Liver (tissue), 9 donors: ENCODE results near the gene ACTC1. TPM values are rescaled to one million over a fixed set of nuclear protein-coding genes. Genes with fewer than 3 reads are reported as not detected.

Experiments
- DNase-seq: peaks from one replicate; pipeline ENCODE4 v3.0.0-alpha.2; 2017; ENCODE audit warnings: low spot score
- H3K27ac ChIP-seq, 2 donors: one replicate each; pipeline ENCODE4 v1.7.0; 2013; ENCODE audit warnings: inconsistent platforms in 2 of 2, low read length in 2 of 2, control low read depth in 1 of 2, low read depth in 1 of 2, mild to moderate bottlenecking in 1 of 2
- H3K27me3 ChIP-seq, 4 donors: one replicate each; pipeline versions ENCODE4 v1.6.1 to v1.7.0; 2013; ENCODE audit warnings: low read length in 3 of 4, inconsistent platforms in 1 of 4, mild to moderate bottlenecking in 1 of 4, moderate library complexity in 1 of 4; ENCODE audit not compliant: control insufficient read depth in 4 of 4, insufficient read depth in 4 of 4
- H3K36me3 ChIP-seq, 4 donors: one replicate each; pipeline versions ENCODE4 v1.6.1 to v1.7.0; 2013; ENCODE audit warnings: low read length in 3 of 4, mild to moderate bottlenecking in 3 of 4, low read depth in 1 of 4, moderate library complexity in 1 of 4; ENCODE audit not compliant: control insufficient read depth in 4 of 4, insufficient read depth in 3 of 4
- H3K4me1 ChIP-seq, 4 donors: one replicate each; pipeline versions ENCODE4 v1.6.1 to v1.7.0; 2013; ENCODE audit warnings: low read length in 3 of 4, mild to moderate bottlenecking in 3 of 4, moderate library complexity in 1 of 4; ENCODE audit not compliant: control insufficient read depth in 4 of 4, insufficient read depth in 4 of 4
- H3K4me3 ChIP-seq, 3 donors: one replicate each; pipeline versions ENCODE4 v1.6.1 to v1.7.0; 2013; ENCODE audit warnings: low read length in 3 of 3, control low read depth in 1 of 3, low read depth in 1 of 3, mild to moderate bottlenecking in 1 of 3
- H3K9ac ChIP-seq, 2 donors: one replicate each; pipeline ENCODE4 v1.7.0; 2013; ENCODE audit warnings: low read length in 2 of 2, mild to moderate bottlenecking in 2 of 2, moderate library complexity in 2 of 2, control low read depth in 1 of 2, low read depth in 1 of 2
- H3K9me3 ChIP-seq, 4 donors: one replicate each; pipeline versions ENCODE4 v1.6.1 to v1.7.0; 2013; ENCODE audit warnings: low read length in 3 of 4; ENCODE audit not compliant: control insufficient read depth in 4 of 4
- EGR1 ChIP-seq, 2 donors: IDR thresholded peaks; 2 replicates each; pipeline ENCODE4 v1.6.1; 2016 to 2018; ENCODE audit warnings: antibody characterized with exemption in 2 of 2, low read depth in 2 of 2
- FOXA1 ChIP-seq: IDR thresholded peaks from 2 replicates; pipeline ENCODE4 v1.6.1; 2016; ENCODE audit warnings: antibody characterized with exemption
- FOXA2 ChIP-seq: IDR thresholded peaks from 2 replicates; pipeline ENCODE4 v1.6.1; 2016; ENCODE audit warnings: antibody characterized with exemption
- GABPA ChIP-seq, 2 donors: IDR thresholded peaks in 1 of 2; conservative IDR thresholded peaks in 1 of 2; 2 replicates each; pipeline ENCODE4 v1.6.1; 2016; ENCODE audit warnings: antibody characterized with exemption in 2 of 2, mild to moderate bottlenecking in 1 of 2, moderate library complexity in 1 of 2
- HNF4A ChIP-seq, 2 donors: conservative IDR thresholded peaks; 2 replicates each; pipeline ENCODE4 v1.6.1; 2016; ENCODE audit warnings: antibody characterized with exemption in 2 of 2, mild to moderate bottlenecking in 2 of 2
- HNF4G ChIP-seq: IDR thresholded peaks from 2 replicates; pipeline ENCODE4 v1.6.1; 2016; ENCODE audit warnings: antibody characterized with exemption
- JUND ChIP-seq, 2 donors: IDR thresholded peaks; 2 replicates each; pipeline ENCODE4 v1.6.1; 2016; ENCODE audit warnings: antibody characterized with exemption in 2 of 2
- NR2F2 ChIP-seq: IDR thresholded peaks from 2 replicates; pipeline ENCODE4 v1.6.1; 2016; ENCODE audit warnings: antibody characterized with exemption
- RAD21 ChIP-seq, 2 donors: IDR thresholded peaks; 2 replicates each; pipeline ENCODE4 v1.6.1; 2016; ENCODE audit warnings: antibody characterized with exemption in 2 of 2, mild to moderate bottlenecking in 2 of 2
- RXRA ChIP-seq, 2 donors: IDR thresholded peaks; 2 replicates each; pipeline ENCODE4 v1.6.1; 2017 to 2018; ENCODE audit warnings: antibody characterized with exemption in 2 of 2, mild to moderate bottlenecking in 1 of 2
- SP1 ChIP-seq: IDR thresholded peaks from 2 replicates; pipeline ENCODE4 v1.6.1; 2018; ENCODE audit warnings: antibody characterized with exemption, mild to moderate bottlenecking
- TAF1 ChIP-seq: conservative IDR thresholded peaks from 2 replicates; pipeline ENCODE4 v1.6.1; 2016; ENCODE audit warnings: antibody characterized with exemption, mild to moderate bottlenecking
- YY1 ChIP-seq: IDR thresholded peaks from 2 replicates; pipeline ENCODE4 v1.6.1; 2016; ENCODE audit warnings: antibody characterized with exemption, mild to moderate bottlenecking
- WGBS: extraction: QIAGEN DNeasy Blood & Tissue Kit; methylation state at CpG from one replicate; pipeline ENCODE4 v1.1.7; 2013; 5-methylcytosine and 5-hydroxymethylcytosine counted together
- polyA plus RNA-seq, 2 donors: library from polyadenylated mRNA; stranded (reverse) in 1 of 2; unstranded in 1 of 2; fragments of 200-250 nt in 1 of 2; fragments of >200 nt in 1 of 2; fragmentation: Nextera tagmentation in 1 of 2; extraction: Ambion mirVana in 1 of 2; gene quantifications; one replicate each; pipeline versions ENCODE4 v1.2.1 to v1.2.3, GENCODE V29; 2013 to 2015
- total RNA-seq, 2 donors: library from RNA; depleted of rRNA; stranded (reverse); fragments of >200 nt; gene quantifications; one replicate each; pipeline ENCODE4 v1.2.3, GENCODE V29; 2014
- TF ChIP-seq, protein P1 (sequence below): IDR thresholded peaks from 2 replicates; pipeline ENCODE4 v1.6.1; 2016; ENCODE audit warnings: antibody characterized with exemption
- TF ChIP-seq, protein P2 (sequence below): IDR thresholded peaks from 2 replicates; pipeline ENCODE4 v1.6.1; 2016; ENCODE audit warnings: antibody characterized with exemption
- TF ChIP-seq, protein P3 (sequence below): IDR thresholded peaks from 2 replicates; pipeline ENCODE4 v1.6.1; 2016; ENCODE audit warnings: antibody characterized with exemption
- TF ChIP-seq, protein P4 (sequence below): IDR thresholded peaks from 2 replicates; pipeline ENCODE4 v1.6.1; 2016; ENCODE audit warnings: antibody characterized with exemption, mild to moderate bottlenecking
- TF ChIP-seq, protein P5 (sequence below): fragments of 150-350 bp; IDR thresholded peaks from 2 replicates; pipeline ENCODE4 v1.5.1; 2017; ENCODE audit warnings: improper control_type of control experiment, low read depth, low read length; ENCODE audit not compliant: missing input control
- donor health status: healthy.
- donor health status: healthy.
- donor health status: healthy.
- donor health status: healthy.
- donor health status: healthy.

The ACTC1 gene
- total and polyA plus RNA-seq, 4 donors: 0.08 to 0.89 TPM; not detected in 2

DNA sequence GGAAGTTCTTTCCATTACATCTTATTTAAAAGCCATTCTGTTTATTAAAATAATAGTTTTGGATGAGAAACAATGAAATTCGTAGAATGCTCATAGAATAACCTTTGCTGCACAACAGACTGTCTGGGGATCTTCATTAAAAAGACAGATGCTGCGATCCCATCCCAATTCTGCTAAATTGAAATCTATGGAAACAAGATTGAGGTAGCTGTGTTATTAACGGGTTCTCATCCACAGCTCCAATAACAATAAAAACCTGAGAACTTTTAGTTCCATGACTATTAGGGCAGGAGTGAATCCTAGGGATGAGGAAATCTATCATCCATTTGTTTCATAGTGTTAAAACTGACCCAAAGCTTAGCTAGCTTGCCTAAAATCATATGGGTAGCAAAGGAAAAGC, 38.1 kb downstream of the ACTC1 start:
- Histone ChIP-seq H3K36me3 (no peaks in the 10 kb centered on the region), H3K27me3 (peaks cover 4 to 16% (median 12%) of the 10 kb centered on the region in 4 donors), H3K27ac (no peak overlapping the region), H3K4me3 (no peak overlapping the region), H3K9me3 (no peaks in the 10 kb centered on the region), H3K9ac (no peak overlapping the region), H3K4me1 (peaks cover 2 to 7% (median 5%) of the 10 kb centered on the region in 4 donors)
- no peak for TF ChIP-seq FOXA2
- TF ChIP-seq, protein P1, sequence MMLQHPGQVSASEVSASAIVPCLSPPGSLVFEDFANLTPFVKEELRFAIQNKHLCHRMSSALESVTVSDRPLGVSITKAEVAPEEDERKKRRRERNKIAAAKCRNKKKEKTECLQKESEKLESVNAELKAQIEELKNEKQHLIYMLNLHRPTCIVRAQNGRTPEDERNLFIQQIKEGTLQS: no peak
- TF ChIP-seq HNF4G: no peak
- no peak for TF ChIP-seq SP1
- TF ChIP-seq, protein P2, sequence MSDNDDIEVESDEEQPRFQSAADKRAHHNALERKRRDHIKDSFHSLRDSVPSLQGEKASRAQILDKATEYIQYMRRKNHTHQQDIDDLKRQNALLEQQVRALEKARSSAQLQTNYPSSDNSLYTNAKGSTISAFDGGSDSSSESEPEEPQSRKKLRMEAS: no peak
- TF ChIP-seq FOXA1: no peak
- TF ChIP-seq, protein P3, sequence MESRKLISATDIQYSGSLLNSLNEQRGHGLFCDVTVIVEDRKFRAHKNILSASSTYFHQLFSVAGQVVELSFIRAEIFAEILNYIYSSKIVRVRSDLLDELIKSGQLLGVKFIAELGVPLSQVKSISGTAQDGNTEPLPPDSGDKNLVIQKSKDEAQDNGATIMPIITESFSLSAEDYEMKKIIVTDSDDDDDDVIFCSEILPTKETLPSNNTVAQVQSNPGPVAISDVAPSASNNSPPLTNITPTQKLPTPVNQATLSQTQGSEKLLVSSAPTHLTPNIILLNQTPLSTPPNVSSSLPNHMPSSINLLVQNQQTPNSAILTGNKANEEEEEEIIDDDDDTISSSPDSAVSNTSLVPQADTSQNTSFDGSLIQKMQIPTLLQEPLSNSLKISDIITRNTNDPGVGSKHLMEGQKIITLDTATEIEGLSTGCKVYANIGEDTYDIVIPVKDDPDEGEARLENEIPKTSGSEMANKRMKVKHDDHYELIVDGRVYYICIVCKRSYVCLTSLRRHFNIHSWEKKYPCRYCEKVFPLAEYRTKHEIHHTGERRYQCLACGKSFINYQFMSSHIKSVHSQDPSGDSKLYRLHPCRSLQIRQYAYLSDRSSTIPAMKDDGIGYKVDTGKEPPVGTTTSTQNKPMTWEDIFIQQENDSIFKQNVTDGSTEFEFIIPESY: no peak
- no peak for TF ChIP-seq GABPA (IDR thresholded peaks at IDR 0.05 in 1 of 2, conservative IDR thresholded peaks at IDR 0.05 in 1 of 2)
- no peak for TF ChIP-seq YY1
- TF ChIP-seq RXRA (IDR thresholded peaks at IDR 0.05): no peak
- TF ChIP-seq, protein P4, sequence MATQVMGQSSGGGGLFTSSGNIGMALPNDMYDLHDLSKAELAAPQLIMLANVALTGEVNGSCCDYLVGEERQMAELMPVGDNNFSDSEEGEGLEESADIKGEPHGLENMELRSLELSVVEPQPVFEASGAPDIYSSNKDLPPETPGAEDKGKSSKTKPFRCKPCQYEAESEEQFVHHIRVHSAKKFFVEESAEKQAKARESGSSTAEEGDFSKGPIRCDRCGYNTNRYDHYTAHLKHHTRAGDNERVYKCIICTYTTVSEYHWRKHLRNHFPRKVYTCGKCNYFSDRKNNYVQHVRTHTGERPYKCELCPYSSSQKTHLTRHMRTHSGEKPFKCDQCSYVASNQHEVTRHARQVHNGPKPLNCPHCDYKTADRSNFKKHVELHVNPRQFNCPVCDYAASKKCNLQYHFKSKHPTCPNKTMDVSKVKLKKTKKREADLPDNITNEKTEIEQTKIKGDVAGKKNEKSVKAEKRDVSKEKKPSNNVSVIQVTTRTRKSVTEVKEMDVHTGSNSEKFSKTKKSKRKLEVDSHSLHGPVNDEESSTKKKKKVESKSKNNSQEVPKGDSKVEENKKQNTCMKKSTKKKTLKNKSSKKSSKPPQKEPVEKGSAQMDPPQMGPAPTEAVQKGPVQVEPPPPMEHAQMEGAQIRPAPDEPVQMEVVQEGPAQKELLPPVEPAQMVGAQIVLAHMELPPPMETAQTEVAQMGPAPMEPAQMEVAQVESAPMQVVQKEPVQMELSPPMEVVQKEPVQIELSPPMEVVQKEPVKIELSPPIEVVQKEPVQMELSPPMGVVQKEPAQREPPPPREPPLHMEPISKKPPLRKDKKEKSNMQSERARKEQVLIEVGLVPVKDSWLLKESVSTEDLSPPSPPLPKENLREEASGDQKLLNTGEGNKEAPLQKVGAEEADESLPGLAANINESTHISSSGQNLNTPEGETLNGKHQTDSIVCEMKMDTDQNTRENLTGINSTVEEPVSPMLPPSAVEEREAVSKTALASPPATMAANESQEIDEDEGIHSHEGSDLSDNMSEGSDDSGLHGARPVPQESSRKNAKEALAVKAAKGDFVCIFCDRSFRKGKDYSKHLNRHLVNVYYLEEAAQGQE: no peak
- no peak for TF ChIP-seq RAD21 (IDR thresholded peaks at IDR 0.05)
- TF ChIP-seq NR2F2: no peak
- TF ChIP-seq, protein P5, sequence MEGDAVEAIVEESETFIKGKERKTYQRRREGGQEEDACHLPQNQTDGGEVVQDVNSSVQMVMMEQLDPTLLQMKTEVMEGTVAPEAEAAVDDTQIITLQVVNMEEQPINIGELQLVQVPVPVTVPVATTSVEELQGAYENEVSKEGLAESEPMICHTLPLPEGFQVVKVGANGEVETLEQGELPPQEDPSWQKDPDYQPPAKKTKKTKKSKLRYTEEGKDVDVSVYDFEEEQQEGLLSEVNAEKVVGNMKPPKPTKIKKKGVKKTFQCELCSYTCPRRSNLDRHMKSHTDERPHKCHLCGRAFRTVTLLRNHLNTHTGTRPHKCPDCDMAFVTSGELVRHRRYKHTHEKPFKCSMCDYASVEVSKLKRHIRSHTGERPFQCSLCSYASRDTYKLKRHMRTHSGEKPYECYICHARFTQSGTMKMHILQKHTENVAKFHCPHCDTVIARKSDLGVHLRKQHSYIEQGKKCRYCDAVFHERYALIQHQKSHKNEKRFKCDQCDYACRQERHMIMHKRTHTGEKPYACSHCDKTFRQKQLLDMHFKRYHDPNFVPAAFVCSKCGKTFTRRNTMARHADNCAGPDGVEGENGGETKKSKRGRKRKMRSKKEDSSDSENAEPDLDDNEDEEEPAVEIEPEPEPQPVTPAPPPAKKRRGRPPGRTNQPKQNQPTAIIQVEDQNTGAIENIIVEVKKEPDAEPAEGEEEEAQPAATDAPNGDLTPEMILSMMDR: no peak
- no peak for TF ChIP-seq TAF1
- TF ChIP-seq HNF4A (conservative IDR thresholded peaks at IDR 0.05): no peak
- no peak for TF ChIP-seq JUND (IDR thresholded peaks at IDR 0.05)
- TF ChIP-seq EGR1 (IDR thresholded peaks at IDR 0.05; ENCODE audit: low read depth in 2 of 2): no peak
- no peak for DNase-seq
- WGBS: 63% methylated on average over 3 of the region's 3 CpGs
